ENCODE measurements around the gene PRDM2.

The PRDM2 gene

GRCh38 chr1:13732971-13733667 is 33.1 kb downstream of the PRDM2 start:
- DNase-seq (ENCODE audit: low spot score) = no peak

GRCh38 chr1:13733711-13734110 is 33.7 kb downstream of the PRDM2 start:
- DNase-seq (ENCODE audit: low spot score) = no peak

- DNase-seq (ENCODE audit: low spot score) = no peak
Observed at GRCh38 chr1:13735168-13735930, 35.4 kb downstream of the PRDM2 start.

GRCh38 chr1:13737398-13737797 is 37.4 kb downstream of the PRDM2 start:
- DNase-seq (ENCODE audit: low spot score) = no peak

GRCh38 chr1:13746342-13746741 is 46.4 kb downstream of the PRDM2 start:
- no peak for DNase-seq (ENCODE audit: low spot score)

GRCh38 chr1:13748610-13749505 is 48.9 kb downstream of the PRDM2 start:
- DNase-seq (ENCODE audit: low spot score) = peak; percentile 97

- no peak for DNase-seq (ENCODE audit: low spot score)
Observed at GRCh38 chr1:13749543-13750341, 49.8 kb downstream of the PRDM2 start.

- no peak for DNase-seq (ENCODE audit: low spot score)
Observed at GRCh38 chr1:13751458-13751871, 51.5 kb downstream of the PRDM2 start.

- DNase-seq (ENCODE audit: low spot score) = no peak
Observed at GRCh38 chr1:13751985-13752384, 52.0 kb downstream of the PRDM2 start.

GRCh38 chr1:13752852-13753251 is 52.9 kb downstream of the PRDM2 start:
- DNase-seq (ENCODE audit: low spot score) = no peak

GRCh38 chr1:13753636-13754402 is 53.8 kb downstream of the PRDM2 start:
- no peak for DNase-seq (ENCODE audit: low spot score)

GRCh38 chr1:13754510-13755103 is 54.6 kb downstream of the PRDM2 start:
- DNase-seq (ENCODE audit: low spot score) = no peak

- DNase-seq (ENCODE audit: low spot score) = no peak
Observed at GRCh38 chr1:13756557-13757315, 56.7 kb downstream of the PRDM2 start.

GRCh38 chr1:13757693-13758092 is 57.7 kb downstream of the PRDM2 start:
- DNase-seq (ENCODE audit: low spot score) = no peak

- no peak for DNase-seq (ENCODE audit: low spot score)
Observed at GRCh38 chr1:13759072-13759471, 59.1 kb downstream of the PRDM2 start.

GRCh38 chr1:13760340-13760739 is 60.4 kb downstream of the PRDM2 start:
- no peak for DNase-seq (ENCODE audit: low spot score)

GRCh38 chr1:13760921-13761320 is 60.9 kb downstream of the PRDM2 start:
- no peak for DNase-seq (ENCODE audit: low spot score)

- DNase-seq (ENCODE audit: low spot score) = no peak
Observed at GRCh38 chr1:13761883-13762282, 61.9 kb downstream of the PRDM2 start.

- DNase-seq (ENCODE audit: low spot score) = no peak
Observed at GRCh38 chr1:13762642-13763041, 62.7 kb downstream of the PRDM2 start.

- DNase-seq (ENCODE audit: low spot score) = no peak
Observed at GRCh38 chr1:13763222-13763621, 63.2 kb downstream of the PRDM2 start.
